ENCODE data around the gene VPS8. TPM values are rescaled to one million over a fixed set of nuclear protein-coding genes. Genes with fewer than 3 reads are reported as not detected.
A peak's percentile ranks its signal among the peaks of the same experiment; 100 is the strongest.
"Not testable (repeated sequence)": the region's sequence is repeated elsewhere in the genome, so short reads cannot be mapped to it uniquely, and the experiment has no call there.

Gene VPS8
- total and polyA plus RNA-seq, 4 donors = 49.3 to 155 (median 66.4) TPM

GRCh38 chr3:184927796-184928315 lies 115.9 kb downstream of the VPS8 start:
- no peak overlapping the region for H3K27ac ChIP-seq (ENCODE audit: low read depth, low read length)
- peaks cover 3% of the 10 kb centered on the region for H3K36me3 ChIP-seq (ENCODE audit: control insufficient read depth, insufficient read depth, low read length)
- peak in 1 of 6 donors; percentile 53 for DNase-seq (ENCODE audit: low read depth in 4 of 6, low spot score in 6 of 6)
- 75% methylated on average over 3 of the region's 6 CpGs for WGBS (ENCODE audit: insufficient coverage)
- H3K4me1 ChIP-seq (ENCODE audit: control insufficient read depth, insufficient read depth, low read length) = no peaks in the 10 kb centered on the region
- no peak overlapping the region for H3K4me3 ChIP-seq (ENCODE audit: low read depth, low read length)
- H3K9me3 ChIP-seq (ENCODE audit: control insufficient read depth, insufficient read depth, low read length) = no peaks in the 10 kb centered on the region
- no peaks in the 10 kb centered on the region for H3K27me3 ChIP-seq (ENCODE audit: control insufficient read depth, insufficient read depth, low read length)

DNA sequence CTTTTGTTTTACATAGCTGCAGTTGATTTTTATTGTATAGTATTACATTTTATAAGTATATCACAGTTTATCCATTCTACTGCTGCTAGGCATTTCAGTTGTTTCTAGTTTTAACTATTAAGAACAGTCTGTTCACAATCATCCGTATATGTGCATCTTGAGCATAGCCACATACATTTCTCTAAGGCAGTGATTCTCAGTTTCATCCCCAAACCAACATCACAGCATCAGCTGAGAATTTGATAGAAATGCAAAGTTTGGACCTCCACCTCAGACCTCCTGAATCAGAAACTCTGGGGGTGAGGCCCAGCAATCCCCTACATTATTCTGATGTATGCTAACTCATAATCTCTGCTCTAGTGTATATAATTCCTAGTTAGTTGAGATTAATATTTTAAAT lies 120.8 kb downstream of the VPS8 start:
- Histone ChIP-seq H3K36me3 (ENCODE audit: control insufficient read depth, insufficient read depth, low read length) (peaks cover 3% of the 10 kb centered on the region), H3K27me3 (ENCODE audit: control insufficient read depth, insufficient read depth, low read length) (no peaks in the 10 kb centered on the region), H3K27ac (ENCODE audit: low read depth, low read length) (no peak overlapping the region), H3K4me1 (ENCODE audit: control insufficient read depth, insufficient read depth, low read length) (no peaks in the 10 kb centered on the region), H3K9me3 (ENCODE audit: control insufficient read depth, insufficient read depth, low read length) (no peaks in the 10 kb centered on the region), H3K4me3 (ENCODE audit: low read depth, low read length) (no peak overlapping the region)
- 100% methylated on average over 1 of the region's 1 CpG for WGBS (ENCODE audit: insufficient coverage)
- no peak for DNase-seq (ENCODE audit: low read depth in 4 of 6, low spot score in 6 of 6)

GRCh38 chr3:184937611-184938010 lies 125.6 kb downstream of the VPS8 start:
- WGBS (ENCODE audit: insufficient coverage) = 49% methylated on average over 2 of the region's 4 CpGs

DNA sequence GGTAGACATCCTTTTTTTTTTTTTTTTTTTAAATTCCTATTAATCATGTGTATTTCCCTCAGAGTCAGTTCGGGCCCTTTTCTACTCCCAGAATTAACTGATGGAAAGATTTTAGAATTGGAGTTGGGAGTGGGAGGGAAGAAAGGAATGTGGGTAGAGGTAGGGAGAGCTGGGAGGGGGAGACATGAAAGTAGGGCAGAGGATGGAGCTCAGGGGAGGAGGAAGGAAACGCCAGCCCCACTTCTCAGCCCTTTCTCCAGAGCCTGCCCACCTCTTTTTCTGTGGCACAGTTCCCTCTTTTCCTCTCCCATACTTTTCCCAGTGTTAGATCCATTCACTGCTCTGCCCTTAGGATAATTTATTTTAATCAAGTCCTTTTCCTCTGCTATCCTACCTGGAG lies 129.4 kb downstream of the VPS8 start:
- WGBS (ENCODE audit: insufficient coverage) = no CpG with 5 or more reads among the region's 2 CpGs
- Histone ChIP-seq H3K27ac (ENCODE audit: low read depth, low read length) (no peak overlapping the region), H3K9me3 (ENCODE audit: control insufficient read depth, insufficient read depth, low read length) (no peaks in the 10 kb centered on the region), H3K4me3 (ENCODE audit: low read depth, low read length) (no peak overlapping the region), H3K27me3 (ENCODE audit: control insufficient read depth, insufficient read depth, low read length) (no peaks in the 10 kb centered on the region), H3K36me3 (ENCODE audit: control insufficient read depth, insufficient read depth, low read length) (peaks cover 3% of the 10 kb centered on the region), H3K4me1 (ENCODE audit: control insufficient read depth, insufficient read depth, low read length) (no peaks in the 10 kb centered on the region)
- DNase-seq (ENCODE audit: low read depth in 4 of 6, low spot score in 6 of 6) = no peak

More at GRCh38 chr3:184937611-184938010, 125.6 kb downstream of the VPS8 start:
- Histone ChIP-seq H3K27ac (ENCODE audit: low read depth, low read length) (no peak overlapping the region), H3K36me3 (ENCODE audit: control insufficient read depth, insufficient read depth, low read length) (peaks cover 3% of the 10 kb centered on the region), H3K9me3 (ENCODE audit: control insufficient read depth, insufficient read depth, low read length) (no peaks in the 10 kb centered on the region), H3K4me1 (ENCODE audit: control insufficient read depth, insufficient read depth, low read length) (no peaks in the 10 kb centered on the region), H3K4me3 (ENCODE audit: low read depth, low read length) (no peak overlapping the region), H3K27me3 (ENCODE audit: control insufficient read depth, insufficient read depth, low read length) (no peaks in the 10 kb centered on the region)
- peak in 1 of 6 donors; percentile 16 for DNase-seq (ENCODE audit: low read depth in 4 of 6, low spot score in 6 of 6)

DNA sequence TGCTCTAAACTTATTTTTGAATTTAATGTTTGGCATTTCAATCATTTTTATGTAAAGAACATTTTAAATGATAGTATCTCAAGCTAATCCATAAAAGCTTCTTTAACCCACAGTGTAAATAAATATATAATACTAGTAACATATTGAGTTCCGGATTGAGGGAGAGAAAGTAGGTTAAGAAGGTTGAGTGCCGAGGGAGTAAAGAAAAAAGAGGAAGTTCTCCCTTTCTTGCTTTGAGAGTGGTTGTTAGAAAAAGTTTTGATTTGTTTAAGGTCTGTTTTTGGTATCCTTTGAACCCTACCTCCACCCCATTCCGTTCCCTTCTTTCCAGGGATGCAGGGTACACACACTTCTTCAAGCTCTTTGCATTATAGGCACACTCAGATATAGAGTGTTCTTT lies 130.8 kb downstream of the VPS8 start:
- Histone ChIP-seq H3K9me3 (ENCODE audit: control insufficient read depth, insufficient read depth, low read length) (no peaks in the 10 kb centered on the region), H3K27me3 (ENCODE audit: control insufficient read depth, insufficient read depth, low read length) (no peaks in the 10 kb centered on the region), H3K27ac (ENCODE audit: low read depth, low read length) (no peak overlapping the region), H3K4me1 (ENCODE audit: control insufficient read depth, insufficient read depth, low read length) (no peaks in the 10 kb centered on the region), H3K4me3 (ENCODE audit: low read depth, low read length) (no peak overlapping the region), H3K36me3 (ENCODE audit: control insufficient read depth, insufficient read depth, low read length) (peaks cover 3% of the 10 kb centered on the region)
- DNase-seq (ENCODE audit: low read depth in 4 of 6, low spot score in 6 of 6) = no peak
- WGBS (ENCODE audit: insufficient coverage) = no CpG with 5 or more reads among the region's 3 CpGs

DNA sequence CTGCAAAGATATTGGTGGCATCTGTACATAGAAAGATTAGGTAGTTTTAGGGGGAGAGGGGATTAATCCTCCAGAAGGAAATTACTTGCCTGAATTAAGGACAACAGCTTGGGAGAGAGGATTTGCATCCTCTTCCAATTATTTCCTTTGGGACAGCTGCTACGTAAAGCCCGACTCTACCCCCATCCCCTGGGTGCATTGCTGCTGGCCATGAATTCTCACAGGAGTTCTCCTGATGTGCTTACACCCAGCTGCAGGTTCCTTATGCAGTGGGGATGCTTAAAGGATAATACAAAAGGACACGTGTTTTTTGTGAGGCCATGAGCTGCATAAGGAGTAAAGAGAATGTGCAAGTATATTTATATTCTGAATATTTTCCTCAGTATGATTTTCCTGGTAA lies 132.3 kb downstream of the VPS8 start:
- H3K4me3 ChIP-seq (ENCODE audit: low read depth, low read length) = no peak overlapping the region
- H3K27ac ChIP-seq (ENCODE audit: low read depth, low read length) = no peak overlapping the region
- peaks cover 3% of the 10 kb centered on the region for H3K36me3 ChIP-seq (ENCODE audit: control insufficient read depth, insufficient read depth, low read length)
- no peaks in the 10 kb centered on the region for H3K4me1 ChIP-seq (ENCODE audit: control insufficient read depth, insufficient read depth, low read length)
- no peaks in the 10 kb centered on the region for H3K9me3 ChIP-seq (ENCODE audit: control insufficient read depth, insufficient read depth, low read length)
- peak in 1 of 6 donors; percentile 55 for DNase-seq (ENCODE audit: low read depth in 4 of 6, low spot score in 6 of 6)
- H3K27me3 ChIP-seq (ENCODE audit: control insufficient read depth, insufficient read depth, low read length) = no peaks in the 10 kb centered on the region
- no CpG with 5 or more reads among the region's 3 CpGs for WGBS (ENCODE audit: insufficient coverage)

- H3K27me3 ChIP-seq (ENCODE audit: control insufficient read depth, insufficient read depth, low read length) = no peaks in the 10 kb centered on the region
- no peak overlapping the region for H3K27ac ChIP-seq (ENCODE audit: low read depth, low read length)
- DNase-seq (ENCODE audit: low read depth in 4 of 6, low spot score in 6 of 6) = no peak
- H3K9me3 ChIP-seq (ENCODE audit: control insufficient read depth, insufficient read depth, low read length) = no peaks in the 10 kb centered on the region
- H3K4me1 ChIP-seq (ENCODE audit: control insufficient read depth, insufficient read depth, low read length) = no peaks in the 10 kb centered on the region
- peaks cover 3% of the 10 kb centered on the region for H3K36me3 ChIP-seq (ENCODE audit: control insufficient read depth, insufficient read depth, low read length)
- no peak overlapping the region for H3K4me3 ChIP-seq (ENCODE audit: low read depth, low read length)
- 84% methylated on average over 6 of the region's 7 CpGs for WGBS (ENCODE audit: insufficient coverage)
Observed at GRCh38 chr3:184945886-184946625, 134.1 kb downstream of the VPS8 start.

DNA sequence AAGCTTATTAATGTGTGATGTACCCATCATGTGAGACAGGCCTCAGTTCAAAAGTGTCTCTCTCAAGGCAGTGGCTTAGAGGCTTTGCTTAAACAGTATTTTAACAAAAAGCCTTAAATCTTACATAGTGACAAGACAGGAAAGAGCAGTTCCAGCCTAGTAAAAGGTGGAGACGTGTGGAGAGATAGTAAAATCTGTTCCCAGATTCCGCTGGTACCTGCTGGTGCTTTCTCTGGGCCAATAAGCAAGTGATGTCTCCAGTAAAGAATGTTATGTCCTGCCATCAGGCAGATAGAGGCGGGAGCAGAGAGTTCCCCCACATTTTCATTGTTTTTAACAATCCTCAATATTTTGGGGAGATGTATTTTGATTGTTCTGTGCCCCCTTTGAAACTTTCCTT lies 135.0 kb downstream of the VPS8 start:
- Histone ChIP-seq H3K36me3 (ENCODE audit: control insufficient read depth, insufficient read depth, low read length) (no peaks in the 10 kb centered on the region), H3K9me3 (ENCODE audit: control insufficient read depth, insufficient read depth, low read length) (no peaks in the 10 kb centered on the region), H3K27ac (ENCODE audit: low read depth, low read length) (no peak overlapping the region), H3K4me1 (ENCODE audit: control insufficient read depth, insufficient read depth, low read length) (no peaks in the 10 kb centered on the region), H3K27me3 (ENCODE audit: control insufficient read depth, insufficient read depth, low read length) (no peaks in the 10 kb centered on the region), H3K4me3 (ENCODE audit: low read depth, low read length) (no peak overlapping the region)
- no peak for DNase-seq (ENCODE audit: low read depth in 4 of 6, low spot score in 6 of 6)
- WGBS (ENCODE audit: insufficient coverage) = 100% methylated on average over 1 of the region's 3 CpGs

DNA sequence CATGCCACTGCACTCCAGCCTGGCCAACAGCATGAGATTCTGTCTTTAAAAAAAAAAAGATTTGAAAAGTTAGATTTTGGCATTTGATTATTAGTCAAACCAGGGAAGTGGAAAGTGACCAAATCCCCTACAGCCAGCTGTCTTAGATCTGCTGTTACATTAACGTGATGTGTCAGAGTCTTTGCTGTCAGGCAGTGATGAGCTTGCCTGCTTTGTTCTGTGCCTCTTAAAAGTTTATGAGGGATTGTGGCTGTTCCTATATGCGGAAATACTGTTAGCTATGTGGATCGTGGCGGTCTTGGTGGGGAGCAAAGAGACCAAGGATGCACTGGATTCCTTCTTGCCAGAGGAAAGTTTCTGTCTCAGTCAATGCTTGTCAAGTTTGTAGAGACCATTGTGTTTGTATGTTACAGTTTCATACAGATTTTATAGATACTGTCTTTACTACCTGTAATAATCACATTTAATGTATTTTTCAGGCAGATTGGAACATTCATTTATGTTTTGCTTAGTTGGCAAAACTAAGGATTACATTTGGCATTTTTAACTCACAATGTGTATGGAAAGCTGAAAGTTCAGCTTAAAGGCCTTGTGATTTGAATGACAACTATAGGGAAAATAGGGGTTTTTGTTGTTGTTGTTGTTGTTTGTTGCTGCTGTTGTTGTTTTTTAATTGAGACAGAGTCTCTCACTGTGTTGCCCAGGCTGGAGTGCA lies 137.4 kb downstream of the VPS8 start:
- Histone ChIP-seq H3K9me3 (ENCODE audit: control insufficient read depth, insufficient read depth, low read length) (no peaks in the 10 kb centered on the region), H3K27me3 (ENCODE audit: control insufficient read depth, insufficient read depth, low read length) (no peaks in the 10 kb centered on the region), H3K27ac (ENCODE audit: low read depth, low read length) (no peak overlapping the region), H3K4me1 (ENCODE audit: control insufficient read depth, insufficient read depth, low read length) (no peaks in the 10 kb centered on the region), H3K4me3 (ENCODE audit: low read depth, low read length) (no peak overlapping the region), H3K36me3 (ENCODE audit: control insufficient read depth, insufficient read depth, low read length) (no peaks in the 10 kb centered on the region)
- DNase-seq (ENCODE audit: low read depth in 4 of 6, low spot score in 6 of 6) = no peak
- no CpG with 5 or more reads among the region's 4 CpGs for WGBS (ENCODE audit: insufficient coverage)

- not testable (repeated sequence) for H3K9me3 ChIP-seq (ENCODE audit: control insufficient read depth, insufficient read depth, low read length); DNase-seq (ENCODE audit: low read depth in 4 of 6, low spot score in 6 of 6); H3K4me1 ChIP-seq (ENCODE audit: control insufficient read depth, insufficient read depth, low read length); H3K27ac ChIP-seq (ENCODE audit: low read depth, low read length); H3K36me3 ChIP-seq (ENCODE audit: control insufficient read depth, insufficient read depth, low read length); H3K27me3 ChIP-seq (ENCODE audit: control insufficient read depth, insufficient read depth, low read length); H3K4me3 ChIP-seq (ENCODE audit: low read depth, low read length)
- WGBS (ENCODE audit: insufficient coverage) = 100% methylated on average over 1 of the region's 1 CpG
Observed at GRCh38 chr3:184950816-184951215, 138.8 kb downstream of the VPS8 start.
